Osteoblast (primary cell): ENCODE data around the gene NLN. TPM values are rescaled to one million over a fixed set of nuclear protein-coding genes. Genes with fewer than 3 reads are reported as not detected.

ENCODE experiments used
- DNase-seq: peaks from one replicate; pipeline ENCODE4 v3.0.0; 2011; ENCODE audit warnings: low spot score, mixed read lengths; ENCODE audit not compliant: insufficient read length; ENCODE audit errors: missing footprints
- H2AFZ ChIP-seq: 2 replicates; pipeline ENCODE4 v1.6.0; 2011; ENCODE audit warnings: mild to moderate bottlenecking, low read length
- H3K27ac ChIP-seq: 2 replicates; pipeline ENCODE4 v1.5.1; 2011; ENCODE audit warnings: mild to moderate bottlenecking, low read depth, low read length, moderate library complexity
- H3K27me3 ChIP-seq: 2 replicates; pipeline ENCODE4 v1.6.0; 2012; ENCODE audit warnings: mild to moderate bottlenecking, control low read depth, inconsistent platforms, low read length, moderate library complexity; ENCODE audit not compliant: insufficient read depth
- H3K36me3 ChIP-seq: 2 replicates; pipeline ENCODE4 v1.5.1; 2011; ENCODE audit warnings: mild to moderate bottlenecking, low read length, control low read depth, moderate library complexity; ENCODE audit not compliant: insufficient read depth
- H3K4me1 ChIP-seq: 2 replicates; pipeline ENCODE4 v1.5.1; 2011; ENCODE audit warnings: mild to moderate bottlenecking, low read length, control low read depth, moderate library complexity; ENCODE audit not compliant: insufficient read depth
- H3K4me2 ChIP-seq: 2 replicates; pipeline ENCODE4 v1.6.0; 2011; ENCODE audit warnings: mild to moderate bottlenecking, low read length; ENCODE audit not compliant: insufficient read depth
- H3K4me3 ChIP-seq: fragments of 200-600 bp; sonication (generic); 3 replicates; pipeline ENCODE4 v1.5.1; 2012; ENCODE audit warnings: mild to moderate bottlenecking, low read length, inconsistent platforms; ENCODE audit not compliant: insufficient read depth
- H3K79me2 ChIP-seq: 2 replicates; pipeline ENCODE4 v1.6.0; 2012; ENCODE audit warnings: mild to moderate bottlenecking, low read length, control low read depth, inconsistent platforms; ENCODE audit not compliant: insufficient read depth
- H3K9me3 ChIP-seq: 2 replicates; pipeline ENCODE4 v1.5.1; 2011; ENCODE audit warnings: low read depth, low read length, control low read depth
- H4K20me1 ChIP-seq: 2 replicates; pipeline ENCODE4 v1.6.0; 2012; ENCODE audit warnings: mild to moderate bottlenecking, low read length, control low read depth; ENCODE audit not compliant: insufficient read depth
- total RNA-seq: library from RNA; depleted of rRNA; stranded (reverse); fragments of >200 nt; gene quantifications from 2 replicates; pipeline ENCODE4 v1.2.3, GENCODE V29; 2012
- TF ChIP-seq, protein P1 (sequence below): IDR thresholded peaks from 2 replicates; pipeline ENCODE4 v1.5.1; 2011; ENCODE audit warnings: mild to moderate bottlenecking, low read depth, low read length, moderate library complexity; ENCODE audit errors: extremely low read depth

Gene NLN
- total RNA-seq, 1 donor: 35.5 TPM

- no peak overlapping the region for H2AFZ ChIP-seq
- no peak overlapping the region for H3K4me3 ChIP-seq
- no peaks in the 10 kb centered on the region for H3K9me3 ChIP-seq
- no peaks in the 10 kb centered on the region for H3K27me3 ChIP-seq
- H3K36me3 ChIP-seq: no peaks in the 10 kb centered on the region
- peaks cover 37% of the 10 kb centered on the region for H3K4me1 ChIP-seq
- no peaks in the 10 kb centered on the region for H3K79me2 ChIP-seq
- TF ChIP-seq, protein P1, sequence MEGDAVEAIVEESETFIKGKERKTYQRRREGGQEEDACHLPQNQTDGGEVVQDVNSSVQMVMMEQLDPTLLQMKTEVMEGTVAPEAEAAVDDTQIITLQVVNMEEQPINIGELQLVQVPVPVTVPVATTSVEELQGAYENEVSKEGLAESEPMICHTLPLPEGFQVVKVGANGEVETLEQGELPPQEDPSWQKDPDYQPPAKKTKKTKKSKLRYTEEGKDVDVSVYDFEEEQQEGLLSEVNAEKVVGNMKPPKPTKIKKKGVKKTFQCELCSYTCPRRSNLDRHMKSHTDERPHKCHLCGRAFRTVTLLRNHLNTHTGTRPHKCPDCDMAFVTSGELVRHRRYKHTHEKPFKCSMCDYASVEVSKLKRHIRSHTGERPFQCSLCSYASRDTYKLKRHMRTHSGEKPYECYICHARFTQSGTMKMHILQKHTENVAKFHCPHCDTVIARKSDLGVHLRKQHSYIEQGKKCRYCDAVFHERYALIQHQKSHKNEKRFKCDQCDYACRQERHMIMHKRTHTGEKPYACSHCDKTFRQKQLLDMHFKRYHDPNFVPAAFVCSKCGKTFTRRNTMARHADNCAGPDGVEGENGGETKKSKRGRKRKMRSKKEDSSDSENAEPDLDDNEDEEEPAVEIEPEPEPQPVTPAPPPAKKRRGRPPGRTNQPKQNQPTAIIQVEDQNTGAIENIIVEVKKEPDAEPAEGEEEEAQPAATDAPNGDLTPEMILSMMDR: no peak
- no peak overlapping the region for H3K4me2 ChIP-seq
- no peaks in the 10 kb centered on the region for H4K20me1 ChIP-seq
- DNase-seq: no peak
- H3K27ac ChIP-seq: no peak overlapping the region
Measured at GRCh38 chr5:65863747-65864146, 141.7 kb downstream of the NLN start.

DNA sequence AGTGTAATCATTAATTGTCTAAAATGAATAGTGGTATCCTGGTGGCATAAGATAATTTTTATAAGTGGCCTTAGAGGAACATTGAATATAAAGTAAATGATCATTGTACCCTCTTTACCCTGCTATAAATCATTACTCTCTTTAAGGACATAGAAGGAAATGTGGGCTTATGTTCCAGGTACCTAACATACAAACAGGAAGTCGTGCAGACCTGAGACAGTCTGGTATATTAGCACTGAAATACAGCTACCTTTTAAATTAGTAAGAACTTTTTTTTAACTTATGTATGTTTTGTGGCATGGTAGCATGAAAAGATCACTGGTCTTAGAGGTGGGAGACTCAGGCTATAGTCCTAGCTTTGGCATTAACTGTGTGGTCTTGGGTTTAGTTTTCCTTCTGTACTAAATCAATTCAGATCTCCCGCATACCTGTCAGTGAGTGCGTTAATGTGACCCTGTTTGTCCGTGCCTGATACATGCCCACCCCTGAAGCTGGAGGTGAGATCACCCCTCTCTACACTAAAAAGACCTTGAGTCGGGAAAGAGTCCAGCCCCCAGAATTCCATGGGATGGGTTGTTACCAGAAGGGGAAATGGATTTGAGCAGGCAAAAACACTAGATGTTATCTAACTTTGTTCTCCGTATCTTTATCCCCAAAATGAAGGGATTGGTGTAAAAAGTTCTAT is 145.0 kb downstream of the NLN start:
- Histone ChIP-seq H3K4me1 (peaks cover 15% of the 10 kb centered on the region), H3K79me2 (no peaks in the 10 kb centered on the region), H3K36me3 (no peaks in the 10 kb centered on the region), H3K27ac (no peak overlapping the region), H4K20me1 (no peaks in the 10 kb centered on the region), H2AFZ (peak overlapping the region; percentile 7), H3K4me3 (no peak overlapping the region), H3K9me3 (no peaks in the 10 kb centered on the region), H3K4me2 (no peak overlapping the region), H3K27me3 (no peaks in the 10 kb centered on the region)
- TF ChIP-seq, protein P1: no peak
- DNase-seq: no peak

DNA sequence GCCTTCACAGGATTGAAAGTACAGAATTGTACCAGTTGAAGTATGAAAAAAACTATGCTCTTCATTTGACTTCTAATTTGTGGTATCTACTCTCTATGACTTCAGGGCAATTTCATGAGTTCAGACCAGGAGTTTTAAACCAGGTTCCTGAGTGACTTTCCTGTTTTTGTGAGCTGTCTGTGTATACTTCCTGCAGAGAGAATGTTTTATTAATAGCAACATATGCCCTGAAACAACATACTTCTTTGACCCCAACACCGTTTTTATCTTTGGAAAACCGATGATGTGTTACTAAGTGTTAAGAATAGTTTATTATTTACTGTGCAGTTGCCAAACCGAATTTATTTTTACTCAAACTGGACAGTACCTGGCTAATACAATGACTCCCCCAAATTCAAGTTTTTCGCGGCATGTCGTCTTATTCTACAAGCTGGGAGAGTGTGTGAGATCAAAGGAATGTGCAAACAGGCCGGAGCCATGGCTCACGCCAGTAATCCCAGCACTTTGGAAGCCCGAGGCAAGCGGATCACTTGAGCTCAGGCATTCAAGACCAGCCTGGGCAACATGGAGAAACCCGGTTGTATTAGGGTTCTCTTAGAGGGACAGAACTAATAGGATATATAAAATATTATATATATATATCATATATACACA is 145.7 kb downstream of the NLN start:
- no peak overlapping the region for H3K4me2 ChIP-seq
- peak overlapping the region; percentile 7 for H2AFZ ChIP-seq
- no peaks in the 10 kb centered on the region for H4K20me1 ChIP-seq
- H3K27me3 ChIP-seq: no peaks in the 10 kb centered on the region
- TF ChIP-seq, protein P1: no peak
- H3K4me3 ChIP-seq: no peak overlapping the region
- H3K27ac ChIP-seq: no peak overlapping the region
- no peaks in the 10 kb centered on the region for H3K9me3 ChIP-seq
- no peaks in the 10 kb centered on the region for H3K79me2 ChIP-seq
- H3K4me1 ChIP-seq: peaks cover 8% of the 10 kb centered on the region
- no peaks in the 10 kb centered on the region for H3K36me3 ChIP-seq
- no peak for DNase-seq

GRCh38 chr5:65868509-65868908 is 146.5 kb downstream of the NLN start:
- DNase-seq: no peak
- H3K4me2 ChIP-seq: no peak overlapping the region
- no peak overlapping the region for H3K27ac ChIP-seq
- TF ChIP-seq, protein P1: no peak
- H3K36me3 ChIP-seq: no peaks in the 10 kb centered on the region
- H3K27me3 ChIP-seq: no peaks in the 10 kb centered on the region
- H3K9me3 ChIP-seq: no peaks in the 10 kb centered on the region
- H3K4me1 ChIP-seq: peaks cover 12% of the 10 kb centered on the region
- H3K79me2 ChIP-seq: no peaks in the 10 kb centered on the region
- H3K4me3 ChIP-seq: no peak overlapping the region
- H2AFZ ChIP-seq: no peak overlapping the region
- no peaks in the 10 kb centered on the region for H4K20me1 ChIP-seq
